Measurements from ENCODE around the gene EPN1. TPM values are rescaled to one million over a fixed set of nuclear protein-coding genes. Genes with fewer than 3 reads are reported as not detected.

Gene EPN1
- total and polyA plus RNA-seq, 4 donors: 18.6 to 117 (median 77.8) TPM

DNA sequence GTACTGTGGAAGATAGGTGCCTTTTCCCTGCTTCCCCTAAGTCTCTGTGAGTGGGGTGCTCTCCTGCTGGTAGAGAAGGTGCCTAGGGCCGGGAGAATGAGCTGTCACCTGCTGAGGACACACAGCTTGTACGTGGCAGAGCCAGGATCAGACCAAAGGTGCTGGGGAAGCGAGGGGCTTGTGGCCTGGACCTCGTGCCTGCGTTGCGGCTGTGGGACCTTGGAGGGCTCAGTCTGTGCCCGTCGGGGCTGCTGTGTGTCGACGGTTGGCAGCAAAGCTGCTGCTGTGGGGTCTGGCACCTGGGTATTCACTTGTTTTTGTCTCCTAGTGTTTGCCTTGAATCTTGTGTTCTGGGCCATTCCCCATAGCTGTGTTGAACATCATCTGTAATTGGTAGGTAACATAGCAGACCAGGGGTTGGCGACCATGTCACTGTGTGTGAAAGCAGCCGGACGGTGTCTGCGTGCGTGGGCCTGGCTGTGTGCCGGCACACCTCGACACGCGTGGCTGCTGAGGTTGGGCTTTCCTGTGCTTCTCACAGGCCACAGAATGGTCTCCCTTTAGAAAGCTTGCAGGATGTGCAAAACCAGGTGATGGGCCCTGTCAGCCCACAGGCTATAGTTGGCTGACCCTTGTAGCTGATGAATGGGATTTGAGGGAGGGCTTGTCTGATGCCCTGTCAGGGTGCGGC, 11.0 kb upstream of the EPN1 start:
- WGBS: 92% methylated on average over 20 of the region's 20 CpGs
- no peak for TF ChIP-seq HNF4G (IDR thresholded peaks at IDR 0.05)
- no peak for TF ChIP-seq GABPA (IDR thresholded peaks at IDR 0.05 in 1 of 2, conservative IDR thresholded peaks at IDR 0.05 in 1 of 2)
- TF ChIP-seq, protein P1, sequence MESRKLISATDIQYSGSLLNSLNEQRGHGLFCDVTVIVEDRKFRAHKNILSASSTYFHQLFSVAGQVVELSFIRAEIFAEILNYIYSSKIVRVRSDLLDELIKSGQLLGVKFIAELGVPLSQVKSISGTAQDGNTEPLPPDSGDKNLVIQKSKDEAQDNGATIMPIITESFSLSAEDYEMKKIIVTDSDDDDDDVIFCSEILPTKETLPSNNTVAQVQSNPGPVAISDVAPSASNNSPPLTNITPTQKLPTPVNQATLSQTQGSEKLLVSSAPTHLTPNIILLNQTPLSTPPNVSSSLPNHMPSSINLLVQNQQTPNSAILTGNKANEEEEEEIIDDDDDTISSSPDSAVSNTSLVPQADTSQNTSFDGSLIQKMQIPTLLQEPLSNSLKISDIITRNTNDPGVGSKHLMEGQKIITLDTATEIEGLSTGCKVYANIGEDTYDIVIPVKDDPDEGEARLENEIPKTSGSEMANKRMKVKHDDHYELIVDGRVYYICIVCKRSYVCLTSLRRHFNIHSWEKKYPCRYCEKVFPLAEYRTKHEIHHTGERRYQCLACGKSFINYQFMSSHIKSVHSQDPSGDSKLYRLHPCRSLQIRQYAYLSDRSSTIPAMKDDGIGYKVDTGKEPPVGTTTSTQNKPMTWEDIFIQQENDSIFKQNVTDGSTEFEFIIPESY (IDR thresholded peaks at IDR 0.05): no peak
- no peak for TF ChIP-seq FOXA1 (IDR thresholded peaks at IDR 0.05)
- TF ChIP-seq, protein P2, sequence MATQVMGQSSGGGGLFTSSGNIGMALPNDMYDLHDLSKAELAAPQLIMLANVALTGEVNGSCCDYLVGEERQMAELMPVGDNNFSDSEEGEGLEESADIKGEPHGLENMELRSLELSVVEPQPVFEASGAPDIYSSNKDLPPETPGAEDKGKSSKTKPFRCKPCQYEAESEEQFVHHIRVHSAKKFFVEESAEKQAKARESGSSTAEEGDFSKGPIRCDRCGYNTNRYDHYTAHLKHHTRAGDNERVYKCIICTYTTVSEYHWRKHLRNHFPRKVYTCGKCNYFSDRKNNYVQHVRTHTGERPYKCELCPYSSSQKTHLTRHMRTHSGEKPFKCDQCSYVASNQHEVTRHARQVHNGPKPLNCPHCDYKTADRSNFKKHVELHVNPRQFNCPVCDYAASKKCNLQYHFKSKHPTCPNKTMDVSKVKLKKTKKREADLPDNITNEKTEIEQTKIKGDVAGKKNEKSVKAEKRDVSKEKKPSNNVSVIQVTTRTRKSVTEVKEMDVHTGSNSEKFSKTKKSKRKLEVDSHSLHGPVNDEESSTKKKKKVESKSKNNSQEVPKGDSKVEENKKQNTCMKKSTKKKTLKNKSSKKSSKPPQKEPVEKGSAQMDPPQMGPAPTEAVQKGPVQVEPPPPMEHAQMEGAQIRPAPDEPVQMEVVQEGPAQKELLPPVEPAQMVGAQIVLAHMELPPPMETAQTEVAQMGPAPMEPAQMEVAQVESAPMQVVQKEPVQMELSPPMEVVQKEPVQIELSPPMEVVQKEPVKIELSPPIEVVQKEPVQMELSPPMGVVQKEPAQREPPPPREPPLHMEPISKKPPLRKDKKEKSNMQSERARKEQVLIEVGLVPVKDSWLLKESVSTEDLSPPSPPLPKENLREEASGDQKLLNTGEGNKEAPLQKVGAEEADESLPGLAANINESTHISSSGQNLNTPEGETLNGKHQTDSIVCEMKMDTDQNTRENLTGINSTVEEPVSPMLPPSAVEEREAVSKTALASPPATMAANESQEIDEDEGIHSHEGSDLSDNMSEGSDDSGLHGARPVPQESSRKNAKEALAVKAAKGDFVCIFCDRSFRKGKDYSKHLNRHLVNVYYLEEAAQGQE (IDR thresholded peaks at IDR 0.05): no peak
- TF ChIP-seq SP1 (IDR thresholded peaks at IDR 0.05): no peak
- TF ChIP-seq CTCF (IDR thresholded peaks at IDR 0.05; ENCODE audit: low read depth, low read length, missing input control): no peak
- TF ChIP-seq JUND (IDR thresholded peaks at IDR 0.05): no peak
- no peaks in the 10 kb centered on the region for H3K9me3 ChIP-seq (ENCODE audit: control insufficient read depth in 4 of 4, low read length in 3 of 4)

DNA sequence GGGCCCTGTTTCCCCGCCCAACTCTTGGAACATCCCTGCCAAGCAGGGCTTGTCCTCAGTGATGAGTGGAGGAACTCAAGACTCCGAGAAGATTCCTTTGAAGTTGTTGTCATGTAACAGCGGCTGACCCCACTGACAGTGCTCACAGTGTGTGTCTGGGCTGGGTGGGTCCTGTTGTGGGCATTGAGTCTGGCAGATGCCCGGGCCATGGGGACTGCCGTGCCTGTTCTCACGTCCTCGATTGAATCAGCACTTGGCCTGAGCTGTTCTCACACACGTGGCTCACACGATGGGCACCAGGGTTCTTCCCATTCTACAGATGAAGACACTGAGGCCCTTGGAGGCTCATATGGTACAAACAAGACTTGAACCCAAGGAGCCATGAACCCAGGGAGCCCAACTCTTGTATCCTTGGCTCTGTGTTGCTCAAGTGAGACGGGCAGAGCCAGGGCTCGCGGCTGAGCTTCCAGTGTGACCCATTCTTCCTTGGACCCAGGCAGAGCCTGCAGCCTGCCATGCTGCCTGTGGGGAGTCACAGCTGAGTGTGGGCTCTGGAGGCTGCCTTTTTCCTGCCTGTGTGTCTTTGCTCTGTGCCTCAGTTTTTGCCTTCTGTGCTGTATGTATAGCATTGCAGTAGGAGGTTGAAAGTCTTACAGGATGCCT, 8.6 kb upstream of the EPN1 start:
- Histone ChIP-seq H3K36me3 (ENCODE audit: control insufficient read depth in 4 of 4, insufficient read depth in 3 of 4, low read depth in 1 of 4, low read length in 3 of 4) (peaks cover 30 to 80% (median 67%) of the 10 kb centered on the region in 4 donors), H3K4me1 (ENCODE audit: control insufficient read depth in 4 of 4, insufficient read depth in 4 of 4, low read length in 3 of 4) (peaks cover 0 to 10% (median 0%) of the 10 kb centered on the region in 4 donors), H3K27ac (ENCODE audit: low read depth in 1 of 2, low read length in 2 of 2) (no peak overlapping the region), H3K9ac (ENCODE audit: low read depth in 1 of 2, low read length in 2 of 2) (no peak overlapping the region), H3K4me3 (ENCODE audit: low read depth in 1 of 3, low read length in 3 of 3) (no peak overlapping the region), H3K27me3 (ENCODE audit: control insufficient read depth in 4 of 4, insufficient read depth in 4 of 4, low read length in 3 of 4) (no peaks in the 10 kb centered on the region), H3K9me3 (ENCODE audit: control insufficient read depth in 4 of 4, low read length in 3 of 4) (no peaks in the 10 kb centered on the region)
- WGBS: 92% methylated on average over 12 of the region's 12 CpGs
- no peak for TF ChIP-seq MAX (IDR thresholded peaks at IDR 0.05)
- no peak for DNase-seq (ENCODE audit: low spot score)

More for the DNA sequence above, 11.0 kb upstream of the EPN1 start:
- DNase-seq (ENCODE audit: low spot score): no peak
- peaks cover 35 to 74% (median 54%) of the 10 kb centered on the region in 4 donors for H3K36me3 ChIP-seq (ENCODE audit: control insufficient read depth in 4 of 4, insufficient read depth in 3 of 4, low read depth in 1 of 4, low read length in 3 of 4)
- H3K9ac ChIP-seq (ENCODE audit: low read depth in 1 of 2, low read length in 2 of 2): no peak overlapping the region
- H3K4me3 ChIP-seq (ENCODE audit: low read depth in 1 of 3, low read length in 3 of 3): no peak overlapping the region
- H3K27me3 ChIP-seq (ENCODE audit: control insufficient read depth in 4 of 4, insufficient read depth in 4 of 4, low read length in 3 of 4): no peaks in the 10 kb centered on the region
- H3K27ac ChIP-seq (ENCODE audit: low read depth in 1 of 2, low read length in 2 of 2): no peak overlapping the region
- peaks cover 0 to 3% (median under 1%) of the 10 kb centered on the region in 4 donors for H3K4me1 ChIP-seq (ENCODE audit: control insufficient read depth in 4 of 4, insufficient read depth in 4 of 4, low read length in 3 of 4)

Measured in liver (tissue), 9 donors.